ENCODE measurements around the gene AMZ1. TPM values are rescaled to one million over a fixed set of nuclear protein-coding genes. Genes with fewer than 3 reads are reported as not detected.

AMZ1 gene
- total RNA-seq, 1 donor: 2.5 TPM

- Histone ChIP-seq H3K79me2 (ENCODE audit: insufficient read depth, low read length) (no peaks in the 10 kb centered on the region), H3K27me3 (ENCODE audit: insufficient read depth, low read length) (no peaks in the 10 kb centered on the region), H2AFZ (ENCODE audit: low read length) (no peak overlapping the region), H3K27ac (ENCODE audit: low read depth, low read length) (no peak overlapping the region), H3K4me3 (ENCODE audit: insufficient read depth, low read length) (no peak overlapping the region), H3K4me1 (ENCODE audit: insufficient read depth, low read length) (no peaks in the 10 kb centered on the region), H3K36me3 (ENCODE audit: insufficient read depth, low read length) (peaks cover 5% of the 10 kb centered on the region), H3K9me3 (ENCODE audit: low read depth, low read length) (no peaks in the 10 kb centered on the region), H3K4me2 (ENCODE audit: insufficient read depth, low read length) (no peak overlapping the region), H4K20me1 (ENCODE audit: insufficient read depth, low read length) (peaks cover 5% of the 10 kb centered on the region)
- no peak for DNase-seq (ENCODE audit: insufficient read length, low spot score, missing footprints)
- no peak for TF ChIP-seq CTCF (IDR thresholded peaks at IDR 0.05; ENCODE audit: extremely low read depth, low read depth, low read length)
These were observed 29.1 kb upstream of the AMZ1 start for GRCh38 chr7:2658941-2659340.

GRCh38 chr7:2659556-2660358 is 28.2 kb upstream of the AMZ1 start:
- no peak for TF ChIP-seq CTCF (IDR thresholded peaks at IDR 0.05; ENCODE audit: extremely low read depth, low read depth, low read length)
- H3K79me2 ChIP-seq (ENCODE audit: insufficient read depth, low read length): no peaks in the 10 kb centered on the region
- no peaks in the 10 kb centered on the region for H3K4me1 ChIP-seq (ENCODE audit: insufficient read depth, low read length)
- H3K9me3 ChIP-seq (ENCODE audit: low read depth, low read length): no peaks in the 10 kb centered on the region
- H3K27me3 ChIP-seq (ENCODE audit: insufficient read depth, low read length): no peaks in the 10 kb centered on the region
- no peak overlapping the region for H3K27ac ChIP-seq (ENCODE audit: low read depth, low read length)
- no peak overlapping the region for H3K4me2 ChIP-seq (ENCODE audit: insufficient read depth, low read length)
- peaks cover 5% of the 10 kb centered on the region for H3K36me3 ChIP-seq (ENCODE audit: insufficient read depth, low read length)
- H3K4me3 ChIP-seq (ENCODE audit: insufficient read depth, low read length): no peak overlapping the region
- peaks cover 5% of the 10 kb centered on the region for H4K20me1 ChIP-seq (ENCODE audit: insufficient read depth, low read length)
- no peak for DNase-seq (ENCODE audit: insufficient read length, low spot score, missing footprints)
- H2AFZ ChIP-seq (ENCODE audit: low read length): no peak overlapping the region

GRCh38 chr7:2660359-2661095 is 27.5 kb upstream of the AMZ1 start:
- no peaks in the 10 kb centered on the region for H3K79me2 ChIP-seq (ENCODE audit: insufficient read depth, low read length)
- H3K27me3 ChIP-seq (ENCODE audit: insufficient read depth, low read length): no peaks in the 10 kb centered on the region
- H3K4me2 ChIP-seq (ENCODE audit: insufficient read depth, low read length): no peak overlapping the region
- peaks cover 5% of the 10 kb centered on the region for H3K36me3 ChIP-seq (ENCODE audit: insufficient read depth, low read length)
- peak; percentile 27 for TF ChIP-seq CTCF (IDR thresholded peaks at IDR 0.05; ENCODE audit: extremely low read depth, low read depth, low read length)
- H3K4me3 ChIP-seq (ENCODE audit: insufficient read depth, low read length): no peak overlapping the region
- H3K27ac ChIP-seq (ENCODE audit: low read depth, low read length): no peak overlapping the region
- no peak for DNase-seq (ENCODE audit: insufficient read length, low spot score, missing footprints)
- no peaks in the 10 kb centered on the region for H3K9me3 ChIP-seq (ENCODE audit: low read depth, low read length)
- H3K4me1 ChIP-seq (ENCODE audit: insufficient read depth, low read length): no peaks in the 10 kb centered on the region
- peaks cover 3% of the 10 kb centered on the region for H4K20me1 ChIP-seq (ENCODE audit: insufficient read depth, low read length)
- no peak overlapping the region for H2AFZ ChIP-seq (ENCODE audit: low read length)

GRCh38 chr7:2661096-2661449 is 26.9 kb upstream of the AMZ1 start:
- no peak for TF ChIP-seq CTCF (IDR thresholded peaks at IDR 0.05; ENCODE audit: extremely low read depth, low read depth, low read length)
- no peak overlapping the region for H3K4me3 ChIP-seq (ENCODE audit: insufficient read depth, low read length)
- H3K36me3 ChIP-seq (ENCODE audit: insufficient read depth, low read length): peaks cover 5% of the 10 kb centered on the region
- H3K27ac ChIP-seq (ENCODE audit: low read depth, low read length): no peak overlapping the region
- H3K79me2 ChIP-seq (ENCODE audit: insufficient read depth, low read length): no peaks in the 10 kb centered on the region
- H3K4me2 ChIP-seq (ENCODE audit: insufficient read depth, low read length): no peak overlapping the region
- peaks cover 2% of the 10 kb centered on the region for H4K20me1 ChIP-seq (ENCODE audit: insufficient read depth, low read length)
- no peaks in the 10 kb centered on the region for H3K27me3 ChIP-seq (ENCODE audit: insufficient read depth, low read length)
- no peak overlapping the region for H2AFZ ChIP-seq (ENCODE audit: low read length)
- DNase-seq (ENCODE audit: insufficient read length, low spot score, missing footprints): no peak
- no peaks in the 10 kb centered on the region for H3K4me1 ChIP-seq (ENCODE audit: insufficient read depth, low read length)
- H3K9me3 ChIP-seq (ENCODE audit: low read depth, low read length): no peaks in the 10 kb centered on the region

All from osteoblast (primary cell).